Caco-2 (cell line): Measurements from ENCODE around the gene STK38L. TPM values are rescaled to one million over a fixed set of nuclear protein-coding genes. Genes with fewer than 3 reads are reported as not detected.

Experiments used
- BruUV-seq: library from RNA; stranded (reverse); fragments of 400-500 nt; replicated peaks from 2 replicates; lab custom pipeline; 2021; lab: Mats Ljungman, UMichigan
- CTCF ChIA-PET: fragments of 300-600 bp; sonication (Branson Sonifier 250); formaldehyde crosslinking; loops from one replicate; lab custom pipeline; 2022; ENCODE audit warnings: antibody characterized with exemption; lab: Charles Lee
- POLR2A ChIA-PET: fragments of 300-600 bp; sonication (Branson Sonifier 250); formaldehyde crosslinking; loops from one replicate; lab custom pipeline; 2022; ENCODE audit warnings: antibody characterized with exemption; lab: Charles Lee
- DNase-seq, 2 experiments: peaks; one replicate each; pipeline versions ENCODE4 v3.0.0 to v3.0.0-alpha.2; 2020 to 2022
- H3K27me3 ChIP-seq: replicated peaks from 2 replicates; pipeline ENCODE4 v1.6.0; 2011; ENCODE audit warnings: low read length; ENCODE audit not compliant: control insufficient read depth, insufficient read depth
- H3K36me3 ChIP-seq: 2 replicates; pipeline ENCODE4 v1.5.1; 2011; ENCODE audit warnings: low read length; ENCODE audit not compliant: control insufficient read depth, insufficient read depth
- H3K4me1 ChIP-seq: fragments of 250-450 bp; sonication (Bioruptor Pico); 2 replicates; pipeline ENCODE4 v1.5.1; 2020; ENCODE audit warnings: mild to moderate bottlenecking
- H3K4me3 ChIP-seq: 2 replicates; pipeline ENCODE4 v1.5.1; 2011; ENCODE audit warnings: low read depth, mild to moderate bottlenecking, control low read depth, low read length
- H3K9me3 ChIP-seq: fragments of 250-450 bp; sonication (Bioruptor Pico); 2 replicates; pipeline ENCODE4 v1.5.1; 2020; ENCODE audit warnings: mild to moderate bottlenecking, moderate library complexity
- H3K27ac Mint-ChIP-seq: one replicate; pipeline ENCODE4 v1.8.0; 2022; ENCODE audit warnings: mixed read lengths; ENCODE audit not compliant: unreplicated experiment
- H3K27me3 Mint-ChIP-seq: one replicate; pipeline ENCODE4 v1.8.0; 2022; ENCODE audit warnings: mixed read lengths; ENCODE audit not compliant: insufficient read depth, unreplicated experiment
- H3K36me3 Mint-ChIP-seq: one replicate; pipeline ENCODE4 v1.8.0; 2022; ENCODE audit warnings: mild to moderate bottlenecking, mixed read lengths; ENCODE audit not compliant: insufficient read depth, unreplicated experiment
- H3K4me1 Mint-ChIP-seq: one replicate; pipeline ENCODE4 v1.8.0; 2022; ENCODE audit warnings: low read depth, mixed read lengths; ENCODE audit not compliant: unreplicated experiment
- H3K4me3 Mint-ChIP-seq: one replicate; pipeline ENCODE4 v1.8.0; 2022; ENCODE audit warnings: mild to moderate bottlenecking, moderate library complexity, mixed read lengths; ENCODE audit not compliant: unreplicated experiment
- H3K9me3 Mint-ChIP-seq: one replicate; pipeline ENCODE4 v1.8.0; 2022; ENCODE audit warnings: mixed read lengths; ENCODE audit not compliant: unreplicated experiment
- intact Hi-C: fragments of 100-400 bp; cut with micrococcal nuclease; formaldehyde crosslinking; loops from one replicate; pipeline ENCODE4 v1.10.0; 2022; ENCODE audit not compliant: unreplicated experiment
- total RNA-seq: library from RNA; stranded (reverse); gene quantifications from 2 replicates; pipeline ENCODE4 v1.2.3, GENCODE V29; 2022
- TF ChIP-seq, protein P1 (sequence below), 2 experiments: fragments of 200-600 bp in 1 of 2; IDR thresholded peaks; 1 replicate in 1 of 2; 2 replicates in 1 of 2; pipeline versions ENCODE4 v1.5.1 to v1.8.0; 2011 to 2022; ENCODE audit warnings: antibody characterized with exemption in 1 of 2, control low read depth in 1 of 2, inconsistent platforms in 1 of 2, low read depth in 1 of 2, low read length in 1 of 2, mild to moderate bottlenecking in 1 of 2, moderate library complexity in 1 of 2; ENCODE audit not compliant: insufficient read depth in 1 of 2, severe bottlenecking in 1 of 2, unreplicated experiment in 1 of 2

Gene STK38L
- total RNA-seq, 1 experiment from 2014 or later: 59.4 TPM

- Mint-ChIP-seq H3K9me3 (peaks cover 18% of the 10 kb centered on the region), H3K4me1 (peaks cover 6% of the 10 kb centered on the region), H3K36me3 (no peaks in the 10 kb centered on the region), H3K4me3 (no peak overlapping the region), H3K27me3 (no peaks in the 10 kb centered on the region), H3K27ac (no peak overlapping the region)
- H3K9me3 ChIP-seq: no peaks in the 10 kb centered on the region
- TF ChIP-seq, protein P1, sequence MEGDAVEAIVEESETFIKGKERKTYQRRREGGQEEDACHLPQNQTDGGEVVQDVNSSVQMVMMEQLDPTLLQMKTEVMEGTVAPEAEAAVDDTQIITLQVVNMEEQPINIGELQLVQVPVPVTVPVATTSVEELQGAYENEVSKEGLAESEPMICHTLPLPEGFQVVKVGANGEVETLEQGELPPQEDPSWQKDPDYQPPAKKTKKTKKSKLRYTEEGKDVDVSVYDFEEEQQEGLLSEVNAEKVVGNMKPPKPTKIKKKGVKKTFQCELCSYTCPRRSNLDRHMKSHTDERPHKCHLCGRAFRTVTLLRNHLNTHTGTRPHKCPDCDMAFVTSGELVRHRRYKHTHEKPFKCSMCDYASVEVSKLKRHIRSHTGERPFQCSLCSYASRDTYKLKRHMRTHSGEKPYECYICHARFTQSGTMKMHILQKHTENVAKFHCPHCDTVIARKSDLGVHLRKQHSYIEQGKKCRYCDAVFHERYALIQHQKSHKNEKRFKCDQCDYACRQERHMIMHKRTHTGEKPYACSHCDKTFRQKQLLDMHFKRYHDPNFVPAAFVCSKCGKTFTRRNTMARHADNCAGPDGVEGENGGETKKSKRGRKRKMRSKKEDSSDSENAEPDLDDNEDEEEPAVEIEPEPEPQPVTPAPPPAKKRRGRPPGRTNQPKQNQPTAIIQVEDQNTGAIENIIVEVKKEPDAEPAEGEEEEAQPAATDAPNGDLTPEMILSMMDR (IDR thresholded peaks at IDR 0.05; ENCODE audit: insufficient read depth in 1 of 2, low read depth in 1 of 2, low read length in 1 of 2, severe bottlenecking in 1 of 2, unreplicated experiment in 1 of 2): no peak
- ChIA-PET POLR2A (no interaction called here), CTCF (no interaction called here)
- no peaks in the 10 kb centered on the region; the same call in 1 of the 2 replicates for H3K27me3 ChIP-seq
- intact Hi-C loops: no loop called here
- no TSS peak for BruUV-seq
- H3K36me3 ChIP-seq: no peaks in the 10 kb centered on the region
- H3K4me1 ChIP-seq: no peaks in the 10 kb centered on the region
- H3K4me3 ChIP-seq: no peak overlapping the region
- DNase-seq: no peak
These were observed 34.7 kb upstream of the STK38L start for GRCh38 chr12:27209257-27209910.

GRCh38 chr12:27210187-27210586 is 33.9 kb upstream of the STK38L start:
- no peaks in the 10 kb centered on the region for H3K9me3 ChIP-seq
- ChIA-PET POLR2A (no interaction called here), CTCF (no interaction called here)
- no peak for DNase-seq
- H3K27me3 ChIP-seq: no peaks in the 10 kb centered on the region; the same call in 1 of the 2 replicates
- Mint-ChIP-seq H3K4me3 (no peak overlapping the region), H3K27me3 (no peaks in the 10 kb centered on the region), H3K4me1 (peaks cover 6% of the 10 kb centered on the region), H3K27ac (no peak overlapping the region), H3K36me3 (no peaks in the 10 kb centered on the region), H3K9me3 (peaks cover 18% of the 10 kb centered on the region)
- H3K36me3 ChIP-seq: no peaks in the 10 kb centered on the region
- no peaks in the 10 kb centered on the region for H3K4me1 ChIP-seq
- BruUV-seq: no TSS peak
- no peak overlapping the region for H3K4me3 ChIP-seq
- TF ChIP-seq, protein P1 (IDR thresholded peaks at IDR 0.05; ENCODE audit: insufficient read depth in 1 of 2, low read depth in 1 of 2, low read length in 1 of 2, severe bottlenecking in 1 of 2, unreplicated experiment in 1 of 2): no peak
- intact Hi-C loops: no loop called here

DNA sequence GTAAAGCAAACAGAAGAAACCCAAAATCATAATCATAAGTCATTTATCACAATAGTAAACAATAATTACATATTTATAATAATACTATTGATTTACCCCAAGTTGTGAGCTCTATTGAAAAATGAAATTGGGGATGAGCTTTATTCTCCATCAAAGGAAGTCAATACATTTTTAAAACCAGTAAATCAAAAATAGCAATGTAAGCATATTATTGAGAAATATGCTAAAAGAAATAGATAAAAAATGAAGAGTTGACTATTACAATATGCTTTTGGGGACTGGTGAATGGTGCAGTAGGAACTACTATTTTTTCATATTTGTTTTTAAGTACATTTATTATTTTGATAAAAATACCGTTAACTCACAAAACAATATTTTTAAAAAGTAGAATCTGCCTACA is 31.2 kb upstream of the STK38L start:
- peaks cover 18% of the 10 kb centered on the region for H3K9me3 Mint-ChIP-seq
- no peak overlapping the region for H3K27ac Mint-ChIP-seq
- peaks cover 6% of the 10 kb centered on the region for H3K4me1 Mint-ChIP-seq
- no peaks in the 10 kb centered on the region for H3K36me3 Mint-ChIP-seq
- no TSS peak for BruUV-seq
- no peak for DNase-seq
- TF ChIP-seq, protein P1 (IDR thresholded peaks at IDR 0.05; ENCODE audit: insufficient read depth in 1 of 2, low read depth in 1 of 2, low read length in 1 of 2, severe bottlenecking in 1 of 2, unreplicated experiment in 1 of 2): no peak
- H3K36me3 ChIP-seq: no peaks in the 10 kb centered on the region
- no peaks in the 10 kb centered on the region for H3K9me3 ChIP-seq
- no peaks in the 10 kb centered on the region for H3K4me1 ChIP-seq
- no peaks in the 10 kb centered on the region for H3K27me3 Mint-ChIP-seq
- no peaks in the 10 kb centered on the region; the same call in 1 of the 2 replicates for H3K27me3 ChIP-seq
- CTCF ChIA-PET: no interaction called here
- intact Hi-C loops: no loop called here
- H3K4me3 Mint-ChIP-seq: no peak overlapping the region
- POLR2A ChIA-PET: no interaction called here
- no peak overlapping the region for H3K4me3 ChIP-seq
